Upper lobe of left lung (tissue), 4 donors: ENCODE results near the gene PRKG1.

ENCODE experiments used
- CTCF ChIP-seq, 6 experiments: fragments of 450-650 bp in 4 of 6; fragments of 200-600 bp in 2 of 6; sonication (generic) in 2 of 6; IDR thresholded peaks; one replicate each; pipeline ENCODE4 v1.5.1; 2016 to 2019; ENCODE audit warnings: antibody characterized with exemption in 6 of 6
- POLR2A ChIP-seq, 4 donors: fragments of 450-650 bp; IDR thresholded peaks; one replicate each; pipeline ENCODE4 v1.5.1; 2016 to 2017; ENCODE audit warnings: antibody characterized with exemption in 4 of 4, mild to moderate bottlenecking in 2 of 4
- POLR2AphosphoS5 ChIP-seq, 2 donors: sonication (generic); formaldehyde crosslinking; IDR thresholded peaks; one replicate each; pipeline ENCODE4 v1.5.1; 2017; ENCODE audit warnings: antibody characterized with exemption in 2 of 2

GRCh38 chr10:51608211-51608610, 533.9 kb downstream of the PRKG1 start:
- no peak for TF ChIP-seq CTCF (IDR thresholded peaks at IDR 0.05)
- no peak for TF ChIP-seq POLR2AphosphoS5 (IDR thresholded peaks at IDR 0.05)
- no peak for TF ChIP-seq POLR2A (IDR thresholded peaks at IDR 0.05)
